ENCODE measurements around the gene KDR. TPM values are rescaled to one million over a fixed set of nuclear protein-coding genes. Genes with fewer than 3 reads are reported as not detected.

The KDR gene
- total RNA-seq, 1 donor from 2014 or later: 0.24 TPM

GRCh38 chr4:55033296-55033695 lies 92.1 kb downstream of the KDR start:
- no peak for TF ChIP-seq CTCF (IDR thresholded peaks at IDR 0.05)
- H3K4me1 Mint-ChIP-seq (ENCODE audit: unreplicated experiment): peaks cover 4% of the 10 kb centered on the region
- DNase-seq (ENCODE audit: extremely low spot score, unreplicated experiment): no peak
- H3K4me3 Mint-ChIP-seq (ENCODE audit: unreplicated experiment): no peak overlapping the region
- no peaks in the 10 kb centered on the region for H3K9me3 Mint-ChIP-seq (ENCODE audit: unreplicated experiment)
- peaks cover 77% of the 10 kb centered on the region for H3K27me3 Mint-ChIP-seq (ENCODE audit: unreplicated experiment)
- no peak overlapping the region for H3K27ac Mint-ChIP-seq (ENCODE audit: unreplicated experiment)
- H3K36me3 Mint-ChIP-seq (ENCODE audit: unreplicated experiment): no peaks in the 10 kb centered on the region

GRCh38 chr4:55032788-55033187 lies 92.6 kb downstream of the KDR start:
- DNase-seq (ENCODE audit: extremely low spot score, unreplicated experiment): no peak
- Mint-ChIP-seq H3K4me1 (ENCODE audit: unreplicated experiment) (no peaks in the 10 kb centered on the region), H3K4me3 (ENCODE audit: unreplicated experiment) (no peak overlapping the region), H3K36me3 (ENCODE audit: unreplicated experiment) (no peaks in the 10 kb centered on the region), H3K9me3 (ENCODE audit: unreplicated experiment) (no peaks in the 10 kb centered on the region), H3K27ac (ENCODE audit: unreplicated experiment) (no peak overlapping the region), H3K27me3 (ENCODE audit: unreplicated experiment) (peaks cover 74% of the 10 kb centered on the region)
- TF ChIP-seq CTCF (IDR thresholded peaks at IDR 0.05): no peak

- Mint-ChIP-seq H3K4me3 (ENCODE audit: unreplicated experiment) (no peak overlapping the region), H3K36me3 (ENCODE audit: unreplicated experiment) (no peaks in the 10 kb centered on the region), H3K27ac (ENCODE audit: unreplicated experiment) (no peak overlapping the region), H3K9me3 (ENCODE audit: unreplicated experiment) (no peaks in the 10 kb centered on the region), H3K27me3 (ENCODE audit: unreplicated experiment) (peaks cover 74% of the 10 kb centered on the region), H3K4me1 (ENCODE audit: unreplicated experiment) (no peaks in the 10 kb centered on the region)
- no peak for DNase-seq (ENCODE audit: extremely low spot score, unreplicated experiment)
- TF ChIP-seq CTCF (IDR thresholded peaks at IDR 0.05): no peak
Measured at GRCh38 chr4:55032179-55032578, 93.2 kb downstream of the KDR start.

DNA sequence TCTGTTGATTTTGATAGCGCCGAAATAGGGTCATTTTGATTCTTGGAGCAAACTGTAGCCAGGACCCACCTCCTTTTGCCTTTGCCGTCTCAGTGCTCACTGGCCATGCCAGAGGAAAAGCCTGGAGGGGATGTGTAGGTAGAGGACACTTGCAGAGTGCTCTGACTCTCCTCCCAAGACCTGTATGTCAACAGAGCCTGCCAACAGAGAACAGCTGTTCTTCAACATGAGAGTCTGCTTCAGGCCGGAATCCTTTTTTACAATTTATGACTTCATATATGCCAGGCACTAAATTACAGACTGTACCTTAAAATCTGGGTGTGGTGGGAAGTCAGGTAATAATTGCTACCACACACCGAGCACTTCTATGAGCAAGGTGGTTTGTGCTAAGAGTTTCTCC lies 94.2 kb downstream of the KDR start:
- Mint-ChIP-seq H3K4me3 (ENCODE audit: unreplicated experiment) (no peak overlapping the region), H3K9me3 (ENCODE audit: unreplicated experiment) (no peaks in the 10 kb centered on the region), H3K4me1 (ENCODE audit: unreplicated experiment) (no peaks in the 10 kb centered on the region), H3K27me3 (ENCODE audit: unreplicated experiment) (peaks cover 75% of the 10 kb centered on the region), H3K36me3 (ENCODE audit: unreplicated experiment) (no peaks in the 10 kb centered on the region), H3K27ac (ENCODE audit: unreplicated experiment) (no peak overlapping the region)
- no peak for TF ChIP-seq CTCF (IDR thresholded peaks at IDR 0.05)
- DNase-seq (ENCODE audit: extremely low spot score, unreplicated experiment): no peak

- Mint-ChIP-seq H3K4me3 (ENCODE audit: unreplicated experiment) (no peak overlapping the region), H3K9me3 (ENCODE audit: unreplicated experiment) (no peaks in the 10 kb centered on the region), H3K27me3 (ENCODE audit: unreplicated experiment) (peaks cover 75% of the 10 kb centered on the region), H3K4me1 (ENCODE audit: unreplicated experiment) (no peaks in the 10 kb centered on the region), H3K36me3 (ENCODE audit: unreplicated experiment) (no peaks in the 10 kb centered on the region), H3K27ac (ENCODE audit: unreplicated experiment) (no peak overlapping the region)
- DNase-seq (ENCODE audit: extremely low spot score, unreplicated experiment): no peak
- TF ChIP-seq CTCF (IDR thresholded peaks at IDR 0.05): no peak
Measured at GRCh38 chr4:55030589-55030988, 94.8 kb downstream of the KDR start.

Data from osteocyte (in vitro differentiated cells).